Type B pancreatic cell (in vitro differentiated cells): Measurements from ENCODE around the gene CYP26C1. TPM values are rescaled to one million over a fixed set of nuclear protein-coding genes. Genes with fewer than 3 reads are reported as not detected.
A peak's percentile ranks its signal among the peaks of the same experiment; 100 is the strongest.

Experiments used
- DNase-seq: peaks from one replicate; pipeline ENCODE4 v3.0.0; 2021; ENCODE audit warnings: mixed read lengths; ENCODE audit not compliant: unreplicated experiment; ENCODE audit errors: extremely low spot score
- H3K27ac Mint-ChIP-seq: 2 replicates; pipeline ENCODE4 v1.8.0; 2021; ENCODE audit warnings: mild to moderate bottlenecking, mixed read lengths
- H3K27me3 Mint-ChIP-seq: 2 replicates; pipeline ENCODE4 v1.8.0; 2021; ENCODE audit warnings: mixed read lengths
- H3K36me3 Mint-ChIP-seq: 2 replicates; pipeline ENCODE4 v1.8.0; 2021; ENCODE audit warnings: mixed read lengths
- H3K4me1 Mint-ChIP-seq: one replicate; pipeline ENCODE4 v1.8.0; 2021; ENCODE audit warnings: mixed read lengths; ENCODE audit not compliant: unreplicated experiment
- H3K4me3 Mint-ChIP-seq: 2 replicates; pipeline ENCODE4 v1.8.0; 2021; ENCODE audit warnings: mild to moderate bottlenecking, mixed read lengths
- H3K9me3 Mint-ChIP-seq: 2 replicates; pipeline ENCODE4 v1.8.0; 2021; ENCODE audit warnings: mixed read lengths
- CTCF ChIP-seq: fragments of 200-600 bp; sonication (generic); conservative IDR thresholded peaks from 2 replicates; pipeline ENCODE4 v1.5.0; 2021; ENCODE audit warnings: antibody characterized with exemption, mild to moderate bottlenecking
- long read RNA-seq: library from polyadenylated mRNA; unstranded; transcript quantifications from one replicate; pipeline ENCODE4 v2.0.0, GENCODE V29; 2020
- total RNA-seq: library from RNA; stranded (reverse); gene quantifications from 2 replicates; pipeline ENCODE4 v1.2.1, GENCODE V29; 2021; ENCODE audit warnings: low replicate concordance

The CYP26C1 gene
- not detected in 2 replicates for total RNA-seq
- long read RNA-seq, result 0 reads

- H3K4me3 Mint-ChIP-seq, result peak within 1 kb of the TSS; percentile 34
- DNase-seq, result no peak
- peaks cover 21% of the 10 kb centered on the region for H3K36me3 Mint-ChIP-seq
- H3K27ac Mint-ChIP-seq, result no peak within 1 kb of the TSS
- peaks cover 64% of the 10 kb centered on the region for H3K27me3 Mint-ChIP-seq
- no peaks in the 10 kb centered on the region for H3K4me1 Mint-ChIP-seq
- no peaks in the 10 kb centered on the region for H3K9me3 Mint-ChIP-seq
- TF ChIP-seq CTCF, result no peak
Measured at GRCh38 chr10:93059975-93060886, at the start of gene CYP26C1. Gene CYP26C1 (plus strand): TSS chr10:93060798. CDS start chr10:93061264, 466 bp downstream.

GRCh38 chr10:93015722-93016121 lies 44.9 kb upstream of the CYP26C1 start:
- H3K9me3 Mint-ChIP-seq, result no peaks in the 10 kb centered on the region
- H3K36me3 Mint-ChIP-seq, result no peaks in the 10 kb centered on the region
- DNase-seq, result no peak
- TF ChIP-seq CTCF, result no peak
- no peak overlapping the region for H3K4me3 Mint-ChIP-seq
- no peaks in the 10 kb centered on the region for H3K27me3 Mint-ChIP-seq
- H3K27ac Mint-ChIP-seq, result no peak overlapping the region
- no peaks in the 10 kb centered on the region for H3K4me1 Mint-ChIP-seq

- no peaks in the 10 kb centered on the region for H3K4me1 Mint-ChIP-seq
- TF ChIP-seq CTCF, result no peak
- no peak overlapping the region for H3K4me3 Mint-ChIP-seq
- no peak for DNase-seq
- no peaks in the 10 kb centered on the region for H3K27me3 Mint-ChIP-seq
- H3K9me3 Mint-ChIP-seq, result no peaks in the 10 kb centered on the region
- peaks cover 13% of the 10 kb centered on the region for H3K36me3 Mint-ChIP-seq
- no peak overlapping the region for H3K27ac Mint-ChIP-seq
Measured at GRCh38 chr10:93023013-93023650, 37.5 kb upstream of the CYP26C1 start.

- Mint-ChIP-seq H3K27ac (no peak overlapping the region), H3K9me3 (no peaks in the 10 kb centered on the region), H3K4me3 (no peak overlapping the region), H3K36me3 (peaks cover 12% of the 10 kb centered on the region), H3K27me3 (no peaks in the 10 kb centered on the region), H3K4me1 (peaks cover 4% of the 10 kb centered on the region)
- no peak for TF ChIP-seq CTCF
- no peak for DNase-seq
Measured at GRCh38 chr10:93026072-93026471, 34.5 kb upstream of the CYP26C1 start.

GRCh38 chr10:93027508-93027907 lies 33.1 kb upstream of the CYP26C1 start:
- peaks cover 8% of the 10 kb centered on the region for H3K36me3 Mint-ChIP-seq
- no peak for TF ChIP-seq CTCF
- peaks cover 4% of the 10 kb centered on the region for H3K4me1 Mint-ChIP-seq
- H3K4me3 Mint-ChIP-seq, result no peak overlapping the region
- no peaks in the 10 kb centered on the region for H3K9me3 Mint-ChIP-seq
- no peak overlapping the region for H3K27ac Mint-ChIP-seq
- no peak for DNase-seq
- H3K27me3 Mint-ChIP-seq, result no peaks in the 10 kb centered on the region
